Heart left ventricle (tissue), 16 donors: ENCODE data around the gene FBXO46. TPM values are rescaled to one million over a fixed set of nuclear protein-coding genes. Genes with fewer than 3 reads are reported as not detected.

Source experiments
- ATAC-seq, 4 donors: fragments of 200-7000 bp; cut with Tn5 transposase; one replicate each; pipeline ENCODE4 v1.9.1; 2020 to 2022; ENCODE audit warnings: moderate library complexity in 4 of 4, mild to moderate bottlenecking in 3 of 4, moderate number of reproducible peaks in 1 of 4
- DNase-seq, 5 donors: peaks; one replicate each; pipeline ENCODE4 v3.0.0-alpha.2; 2020
- H3K27ac ChIP-seq, 12 donors: fragments of 200-600 bp; sonication (generic) in 4 of 12; one replicate each; pipeline versions ENCODE4 v1.5.0 to v1.8.0; 2016 to 2022; ENCODE audit warnings: mild to moderate bottlenecking in 2 of 12
- H3K27me3 ChIP-seq, 9 donors: fragments of 200-600 bp; sonication (generic) in 2 of 9; one replicate each; pipeline versions ENCODE4 v1.5.1 to v1.8.0; 2016 to 2022; ENCODE audit warnings: mild to moderate bottlenecking in 3 of 9
- H3K36me3 ChIP-seq, 9 donors: fragments of 200-600 bp; sonication (generic) in 2 of 9; one replicate each; pipeline versions ENCODE4 v1.5.0 to v1.8.0; 2018 to 2022; ENCODE audit warnings: mild to moderate bottlenecking in 2 of 9
- H3K4me1 ChIP-seq, 12 donors: fragments of 200-600 bp; sonication (generic) in 4 of 12; one replicate each; pipeline versions ENCODE4 v1.5.0 to v1.8.0; 2016 to 2022; ENCODE audit warnings: mild to moderate bottlenecking in 3 of 12
- H3K4me3 ChIP-seq, 12 donors: fragments of 200-600 bp; sonication (generic) in 4 of 12; one replicate each; pipeline versions ENCODE4 v1.5.0 to v1.8.0; 2017 to 2022; ENCODE audit warnings: mild to moderate bottlenecking in 9 of 12, moderate library complexity in 4 of 12
- H3K9me3 ChIP-seq, 12 donors: fragments of 200-600 bp; sonication (generic) in 4 of 12; one replicate each; pipeline versions ENCODE4 v1.5.0 to v1.8.0; 2016 to 2022; ENCODE audit warnings: mild to moderate bottlenecking in 1 of 12
- POLR2A ChIP-seq, 2 donors: fragments of 450-650 bp; IDR thresholded peaks; one replicate each; pipeline ENCODE4 v1.6.1; 2017; ENCODE audit warnings: antibody characterized with exemption in 2 of 2, mild to moderate bottlenecking in 2 of 2, moderate library complexity in 2 of 2
- WGBS, 4 donors: extraction: QIAGEN DNeasy Blood & Tissue Kit in 2 of 4; methylation state at CpG; one replicate each; pipeline versions ENCODE4 v1.1.5 to v1.1.7; 2013 to 2018; 5-methylcytosine and 5-hydroxymethylcytosine counted together
- intact Hi-C, 10 donors: fragments of 100-400 bp; cut with DNase I; formaldehyde crosslinking; loops; one replicate each; pipeline versions ENCODE4 v1.11.1 to v1.14.2; 2022
- polyA plus RNA-seq, 2 donors: library from polyadenylated mRNA; stranded (reverse); fragments of 200-250 nt; gene quantifications; one replicate each; pipeline ENCODE4 v1.2.3, GENCODE V29; 2013
- total RNA-seq, 9 donors: library from RNA; depleted of rRNA in 2 of 9; stranded (reverse); fragments of >200 nt in 2 of 9; fragmentation: NEBNext Ultra II Directional in 3 of 9; extraction: Animal tissue kit (Norgen Biotek cat#: 25700) in 3 of 9; gene quantifications; one replicate each; pipeline versions ENCODE4 v1.1.0 to v1.2.4, GENCODE V29; 2016 to 2023
- TF ChIP-seq, protein P1 (sequence below), 12 donors: fragments of 200-600 bp; sonication (generic) in 4 of 12; IDR thresholded peaks; one replicate each; pipeline versions ENCODE4 v1.5.0 to v1.8.0; 2018 to 2022; ENCODE audit warnings: antibody characterized with exemption in 12 of 12, mild to moderate bottlenecking in 5 of 12
- donor health status: ischemic (EF 13 %, LVEDD 7.1; RV severe dilation, severe dysfunction).
- donor health status: healthy with polysubstance abuse.
- donor health status: DM: no; HTN: yes; CAD: no.
- donor health status: DM: no; HTN: no; CAD: no.
- donor health status: ischemic (EF 25% LVEDD 6.9; RV normal size, moderate dysfunction).
- donor health status: ischemic (EF 25% LVEDD 5.7; RV mildly dilated, moderate dysfunction).
- donor health status: healthy.
- donor health status: DM: yes; HTN: yes; CAD: no.
- donor health status: ischemic (EF 35%, LVEDD 5.7; RV mildly dilated, moderate dysfunction).
- donor health status: nonischemic (EF 11% LVEDD 7.7; RV severe dilation, severe dysfunction).
- donor health status: DM: yes; HTN: yes; CAD: no.
- donor health status: PGD.
- donor health status: ischemic (EF 29% LVEDD 5.4; RV normal size, mild dysfunction).
- donor health status: nonischemic (EF 23%, LVEDD 6.1; RV moderate dilation, normal function).

The FBXO46 gene
- total and polyA plus RNA-seq, 11 donors = 7.2 to 17.8 (median 10.2) TPM

DNA sequence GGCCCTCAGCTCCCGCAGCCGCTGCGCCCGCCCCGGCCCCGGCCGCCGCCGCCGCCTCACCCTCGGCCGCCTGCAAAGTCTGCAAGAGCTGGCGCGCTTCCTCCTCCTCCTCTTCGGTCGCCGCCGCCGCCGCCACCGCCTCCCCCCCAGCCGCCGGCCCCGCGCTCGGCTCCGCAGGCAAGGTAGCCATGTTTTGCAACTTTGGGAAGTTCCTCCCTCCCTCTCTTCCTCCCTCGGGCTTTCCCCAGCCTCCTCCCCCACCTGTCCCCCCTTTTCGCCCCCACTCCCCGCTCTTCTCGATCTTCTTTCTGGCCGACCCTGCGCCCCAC is 37.9 kb upstream of the FBXO46 start:
- H3K36me3 ChIP-seq = peaks cover 0 to 28% (median 8%) of the 10 kb centered on the region in 9 donors
- peak overlapping the region; percentile 72 to 93 (median 82) for H3K4me3 ChIP-seq
- TF ChIP-seq, protein P1, sequence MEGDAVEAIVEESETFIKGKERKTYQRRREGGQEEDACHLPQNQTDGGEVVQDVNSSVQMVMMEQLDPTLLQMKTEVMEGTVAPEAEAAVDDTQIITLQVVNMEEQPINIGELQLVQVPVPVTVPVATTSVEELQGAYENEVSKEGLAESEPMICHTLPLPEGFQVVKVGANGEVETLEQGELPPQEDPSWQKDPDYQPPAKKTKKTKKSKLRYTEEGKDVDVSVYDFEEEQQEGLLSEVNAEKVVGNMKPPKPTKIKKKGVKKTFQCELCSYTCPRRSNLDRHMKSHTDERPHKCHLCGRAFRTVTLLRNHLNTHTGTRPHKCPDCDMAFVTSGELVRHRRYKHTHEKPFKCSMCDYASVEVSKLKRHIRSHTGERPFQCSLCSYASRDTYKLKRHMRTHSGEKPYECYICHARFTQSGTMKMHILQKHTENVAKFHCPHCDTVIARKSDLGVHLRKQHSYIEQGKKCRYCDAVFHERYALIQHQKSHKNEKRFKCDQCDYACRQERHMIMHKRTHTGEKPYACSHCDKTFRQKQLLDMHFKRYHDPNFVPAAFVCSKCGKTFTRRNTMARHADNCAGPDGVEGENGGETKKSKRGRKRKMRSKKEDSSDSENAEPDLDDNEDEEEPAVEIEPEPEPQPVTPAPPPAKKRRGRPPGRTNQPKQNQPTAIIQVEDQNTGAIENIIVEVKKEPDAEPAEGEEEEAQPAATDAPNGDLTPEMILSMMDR (IDR thresholded peaks at IDR 0.05) = no peak
- DNase-seq (peak in 3 of 5 donors; percentile 57 to 76 (median 61)), ATAC-seq (no peak)
- intact Hi-C loops = loop anchor here in 9 of 10 donors (1.0 to 10.0 kb wide), 9 partner anchors 36 to 364 kb away; partner anchors contain the start of genes FBXO46 (in 7 of the 9), MEIOSIN (in 6 of the 9), QPCTL (in 2 of the 9) and POLR1G (in 1 of the 9)
- peaks cover 0 to 55% (median 0%) of the 10 kb centered on the region in 9 donors for H3K27me3 ChIP-seq
- H3K9me3 ChIP-seq = no peaks in the 10 kb centered on the region
- WGBS, 4 donors = 1% methylated on average over 19 to 33 of the region's 33 CpGs
- peak overlapping the region; percentile 86 to 99 (median 97) for H3K27ac ChIP-seq
- H3K4me1 ChIP-seq = peaks cover 10 to 70% (median 44%) of the 10 kb centered on the region in 12 donors

DNA sequence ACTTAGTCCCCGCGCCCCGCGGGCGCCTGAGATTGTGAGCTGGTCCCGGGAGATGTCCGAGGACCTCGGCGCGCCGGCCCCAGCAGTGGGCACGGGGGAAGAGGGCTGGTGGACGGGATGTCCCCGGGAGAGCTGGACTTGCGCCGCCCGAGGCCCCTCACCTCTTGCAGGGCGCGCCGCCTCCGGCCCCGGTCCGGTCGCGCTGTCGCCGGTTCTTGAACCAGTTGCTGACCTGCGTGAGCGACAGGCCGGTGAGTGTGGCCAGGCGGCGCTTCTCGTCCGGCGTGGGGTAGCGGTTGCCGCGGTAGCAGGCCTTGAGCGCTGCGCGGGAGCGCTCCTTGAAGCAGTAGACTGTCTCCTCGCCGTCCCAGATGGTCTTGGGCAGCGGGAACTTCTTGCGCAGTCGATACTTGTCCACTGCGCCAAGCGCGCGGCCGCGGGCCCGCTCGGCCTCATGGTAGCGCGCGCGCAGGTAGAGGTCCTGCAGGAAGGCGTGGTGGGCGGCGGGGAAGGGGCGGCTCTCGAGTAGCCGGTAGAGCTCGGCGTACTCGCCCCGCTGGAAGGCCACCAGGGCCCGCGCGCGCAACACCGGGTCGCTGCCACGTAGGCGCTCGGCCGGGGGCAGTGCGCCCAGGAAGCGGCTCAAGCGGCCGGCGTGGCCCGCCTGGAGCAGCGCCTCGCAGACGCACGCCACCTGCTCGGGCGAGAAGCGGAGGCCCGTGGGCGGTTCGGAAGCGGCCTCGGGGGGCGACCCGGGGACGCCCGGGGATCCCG is 37.4 kb upstream of the FBXO46 start:
- Histone ChIP-seq H3K27ac (peak overlapping the region; percentile 86 to 99 (median 97)), H3K4me3 (peak overlapping the region; percentile 72 to 93 (median 82)), H3K27me3 (peaks cover 0 to 52% (median 0%) of the 10 kb centered on the region in 9 donors), H3K9me3 (no peaks in the 10 kb centered on the region), H3K4me1 (peaks cover 10 to 71% (median 48%) of the 10 kb centered on the region in 12 donors), H3K36me3 (peaks cover 0 to 22% (median 3%) of the 10 kb centered on the region in 9 donors)
- intact Hi-C loops = loop anchor here in 9 of 10 donors (1.0 to 10.0 kb wide), 10 partner anchors 36 to 363 kb away; partner anchors contain the start of genes FBXO46 (in 7 of the 9), MEIOSIN (in 6 of the 9), QPCTL (in 3 of the 9) and POLR1G (in 1 of the 9)
- DNase-seq = peak; percentile 70 to 86 (median 74)
- ATAC-seq = peak in 2 of 4 donors; percentile 0
- no peak for TF ChIP-seq POLR2A (IDR thresholded peaks at IDR 0.05)
- TF ChIP-seq, protein P1 (IDR thresholded peaks at IDR 0.05) = no peak
- 0 to 1% (median 1%) methylated on average over 30 to 102 of the region's 102 CpGs for WGBS, 4 donors

DNA sequence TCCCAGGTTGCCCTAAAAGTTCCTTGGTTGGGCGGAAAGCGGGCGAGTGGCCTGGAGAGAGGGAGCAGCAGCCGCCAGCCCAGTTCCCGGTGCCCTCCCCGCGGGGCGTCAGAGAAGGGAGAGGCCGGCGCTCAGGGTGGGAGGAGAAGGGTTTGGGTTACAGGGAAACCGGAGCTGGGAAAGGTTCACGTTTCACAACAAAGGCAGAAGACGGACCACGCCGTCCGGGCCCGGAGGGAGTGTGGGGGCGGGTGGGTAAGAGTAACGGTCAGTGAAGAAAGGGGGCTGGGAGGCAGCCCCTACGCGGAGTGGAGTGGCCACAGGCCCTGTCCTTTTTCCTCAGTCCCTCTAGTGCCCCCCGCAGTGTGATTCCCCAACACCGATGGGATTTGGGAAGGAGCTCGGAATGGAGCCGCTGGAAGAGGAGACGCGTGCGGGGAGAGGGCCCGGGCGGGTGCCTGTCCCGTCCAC is 36.7 kb upstream of the FBXO46 start:
- Histone ChIP-seq H3K4me3 (peak overlapping the region; percentile 72 to 93 (median 82)), H3K9me3 (no peaks in the 10 kb centered on the region), H3K27me3 (peaks cover 0 to 51% (median 0%) of the 10 kb centered on the region in 9 donors), H3K4me1 (peaks cover 10 to 67% (median 48%) of the 10 kb centered on the region in 12 donors), H3K36me3 (peaks cover 0 to 18% (median 0%) of the 10 kb centered on the region in 9 donors), H3K27ac (peak overlapping the region; percentile 86 to 99 (median 97))
- TF ChIP-seq, protein P1 (IDR thresholded peaks at IDR 0.05) = no peak
- peak; percentile 35 to 78 for TF ChIP-seq POLR2A (IDR thresholded peaks at IDR 0.05)
- intact Hi-C loops = loop anchor here in 7 of 10 donors (1.0 to 10.0 kb wide), 6 partner anchors 35 to 363 kb away; partner anchors contain the start of genes FBXO46 (in 6 of the 7), MEIOSIN (in 6 of the 7), QPCTL (in 2 of the 7) and POLR1G (in 1 of the 7)
- ATAC-seq (peak in 3 of 4 donors; percentile 0 to 10 (median 5)), DNase-seq (peak; percentile 85 to 87 (median 86))
- WGBS, 4 donors = 2 to 6% (median 4%) methylated on average over 20 to 31 of the region's 31 CpGs
